Anterior cingulate cortex (tissue), 58 donors: ENCODE results near the gene NENF.
"Not testable (repeated sequence)": the region's sequence is repeated elsewhere in the genome, so short reads cannot be mapped to it uniquely, and the experiment has no call there.

Experiments used
- DNase-seq, 58 donors: peaks; one replicate each; lab custom pipeline; 2025; lab: John Stamatoyannopoulos, UW

The NENF gene

DNA sequence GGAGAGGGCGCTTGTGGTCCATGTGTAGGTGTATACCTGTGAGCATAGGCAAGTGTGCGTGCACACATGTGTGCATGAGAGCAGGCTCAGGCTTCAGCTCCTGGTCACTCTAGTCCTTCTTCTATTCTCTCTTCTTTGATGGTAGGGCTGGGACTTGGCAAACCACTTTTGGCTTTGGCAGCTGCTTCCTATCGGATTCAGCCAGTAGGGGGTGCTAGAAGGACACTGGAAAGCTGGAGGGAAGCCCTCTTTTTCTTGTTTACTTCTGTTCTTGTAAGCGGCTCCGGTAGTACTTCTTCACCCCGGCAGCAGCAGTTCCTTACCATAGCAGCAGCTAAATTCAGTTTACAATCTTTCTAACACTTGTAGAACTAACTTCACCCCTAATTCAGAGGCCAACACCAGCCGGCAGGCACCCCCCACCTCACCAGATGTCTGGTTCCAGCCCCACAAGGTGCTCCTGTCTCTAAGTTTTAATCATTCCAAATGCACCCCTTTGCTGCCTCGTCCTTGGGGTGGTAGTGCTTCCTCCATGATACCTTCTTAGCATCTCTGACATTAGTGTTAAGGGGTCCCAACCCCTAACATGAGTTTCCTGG, 25.1 kb downstream of the NENF start:
- peak in 21 of 58 donors; percentile 8 to 66 (median 21) for DNase-seq

DNA sequence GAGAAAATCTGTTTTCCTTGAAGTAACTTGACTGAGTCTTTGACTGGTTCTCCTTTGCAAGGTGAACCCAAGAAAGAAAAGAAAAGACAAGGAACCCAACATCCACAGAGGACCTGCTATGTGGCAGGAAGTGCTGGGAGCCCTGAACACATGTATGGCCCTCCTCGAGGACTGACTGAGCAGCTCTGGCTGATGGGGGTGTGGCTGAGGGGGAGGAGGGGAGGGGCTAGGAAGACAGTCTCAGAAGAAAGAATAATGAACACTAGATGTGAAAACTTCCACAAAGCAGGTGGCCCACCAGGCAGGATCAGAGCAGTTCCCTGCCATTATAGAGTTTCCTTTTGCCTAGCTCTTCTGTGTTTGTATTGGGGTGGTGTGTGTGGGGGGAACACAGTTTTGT, 26.1 kb downstream of the NENF start:
- no peak for DNase-seq

DNA sequence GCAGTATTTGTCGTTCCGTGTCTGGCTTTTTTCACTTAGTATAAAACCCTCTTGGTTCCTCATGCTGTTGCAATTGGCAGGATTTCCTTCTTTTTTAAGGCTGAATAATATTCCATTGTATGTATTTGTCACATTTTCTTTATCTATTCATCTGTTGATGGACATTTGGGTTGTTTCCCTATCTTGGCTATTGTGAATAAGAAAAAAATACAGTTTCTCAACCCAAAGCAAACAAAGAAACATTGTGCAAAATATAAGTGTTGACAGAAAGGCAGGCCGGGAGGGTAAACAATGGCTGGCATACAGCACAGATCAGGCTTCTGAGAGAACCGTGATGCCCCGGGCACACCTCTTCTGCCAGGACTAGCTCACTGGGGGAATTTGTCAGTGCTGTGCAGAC, 26.9 kb downstream of the NENF start:
- peak in 36 of 58 donors; percentile 9 to 86 (median 56) for DNase-seq

DNA sequence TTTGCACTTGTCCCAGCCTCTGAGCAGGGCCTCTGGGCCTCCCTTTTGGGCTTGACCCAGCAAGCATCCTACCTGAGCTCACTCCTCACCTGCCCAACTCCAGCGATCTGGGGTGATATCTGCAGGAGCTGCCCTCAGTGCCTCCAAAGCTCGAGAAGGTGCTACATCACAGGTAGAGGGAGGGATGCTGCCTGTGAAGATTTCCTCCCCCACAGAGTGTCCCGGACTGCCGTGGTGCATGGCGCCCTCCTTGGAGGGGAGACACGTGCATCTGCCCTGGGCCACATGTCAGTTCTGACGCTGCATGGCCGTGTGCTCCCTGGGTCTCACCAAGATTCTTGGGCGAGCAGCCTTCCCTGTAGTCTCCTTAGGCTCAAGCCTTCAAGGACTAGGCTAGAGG, 27.7 kb downstream of the NENF start:
- DNase-seq: no peak

DNA sequence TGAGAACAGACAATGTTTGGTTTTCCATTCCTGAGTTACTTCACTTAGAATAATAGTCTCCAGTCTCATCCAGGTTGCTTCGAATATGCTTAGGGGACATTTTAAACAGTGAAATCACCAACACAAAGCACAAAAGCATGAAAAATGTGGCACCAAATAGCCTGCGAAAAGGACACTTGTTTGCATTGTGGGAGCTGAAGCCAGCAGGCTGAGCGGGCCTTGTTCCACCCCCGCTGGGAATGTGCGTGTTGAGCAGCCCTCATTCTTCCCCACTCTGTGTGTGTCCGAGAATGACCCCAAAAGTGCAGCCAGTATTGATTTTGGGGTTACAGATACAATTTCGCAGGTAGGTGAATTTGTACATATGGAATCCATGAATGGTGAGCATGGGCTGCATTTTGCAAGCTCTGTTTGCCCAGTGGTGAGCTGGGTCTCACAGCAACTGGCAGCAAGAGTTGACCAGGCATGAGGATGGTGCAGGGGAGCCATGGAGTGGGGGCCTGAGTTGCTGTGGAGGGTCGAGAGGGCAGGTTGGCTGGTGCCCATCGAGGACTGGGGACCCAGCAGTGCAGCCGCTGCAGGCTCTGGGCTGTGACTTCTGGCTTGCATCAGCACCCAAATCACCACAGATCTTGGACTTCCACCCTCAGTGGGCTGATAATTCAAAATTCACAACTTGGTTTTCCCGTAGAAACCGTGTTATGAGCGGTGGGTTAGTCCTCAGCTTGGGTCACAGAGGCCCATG, 29.4 kb downstream of the NENF start:
- DNase-seq: peak in 15 of 58 donors; percentile 16 to 64 (median 40)

DNA sequence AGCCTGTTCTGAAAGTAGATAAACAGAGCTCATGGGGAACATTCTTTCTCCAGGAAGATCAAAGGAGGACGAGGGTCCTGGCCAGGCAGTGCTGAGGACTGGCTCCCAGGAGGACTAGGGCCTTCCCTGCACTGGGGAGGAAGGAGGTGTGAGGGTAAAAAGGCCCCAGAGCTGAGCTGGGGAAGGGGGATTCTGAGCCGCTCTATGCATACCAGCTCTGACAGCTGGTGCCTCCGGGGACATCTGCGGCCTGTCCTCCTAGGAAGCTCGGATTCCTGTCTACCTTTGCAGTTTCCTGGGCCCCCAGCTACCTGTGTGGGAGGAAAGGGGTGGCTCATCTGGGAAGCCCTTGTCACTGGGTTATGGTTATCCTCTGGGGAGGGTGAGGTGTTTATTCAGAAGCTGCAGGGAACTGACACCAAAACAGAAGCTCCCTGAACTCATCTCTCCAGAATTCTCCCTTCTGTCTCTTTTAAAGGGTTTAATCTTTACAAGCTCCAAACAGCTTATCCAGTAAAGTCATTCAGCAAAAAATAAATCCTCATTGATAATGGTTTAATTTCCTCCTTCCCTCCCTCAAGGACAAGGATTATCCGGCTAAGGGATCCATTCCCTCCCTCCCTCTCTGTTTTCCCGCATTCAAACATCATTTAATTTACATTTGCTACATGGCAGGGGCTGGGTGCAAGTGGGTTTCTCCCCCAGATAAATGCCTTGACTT, 31.0 kb downstream of the NENF start:
- DNase-seq: no peak

DNA sequence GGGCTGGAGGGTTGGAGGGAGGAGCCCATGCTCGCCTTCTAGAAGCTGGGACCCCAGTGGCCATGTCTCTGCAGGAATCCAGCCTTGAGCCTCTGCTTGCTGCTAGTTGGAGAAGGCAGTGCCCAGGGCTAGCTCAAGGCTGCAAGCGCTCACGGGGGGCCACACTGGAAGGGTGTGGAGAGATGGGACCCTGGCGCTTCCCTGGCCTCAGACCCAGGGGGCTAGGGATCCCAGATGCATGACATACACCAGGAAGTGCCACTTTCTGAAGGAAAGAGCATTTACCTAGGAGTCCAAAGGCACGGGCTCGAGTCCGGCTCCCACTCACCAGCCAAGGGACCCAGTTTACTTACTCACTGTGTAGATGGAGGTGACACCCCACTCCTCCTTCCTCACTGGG, 32.6 kb downstream of the NENF start:
- no peak for DNase-seq

DNA sequence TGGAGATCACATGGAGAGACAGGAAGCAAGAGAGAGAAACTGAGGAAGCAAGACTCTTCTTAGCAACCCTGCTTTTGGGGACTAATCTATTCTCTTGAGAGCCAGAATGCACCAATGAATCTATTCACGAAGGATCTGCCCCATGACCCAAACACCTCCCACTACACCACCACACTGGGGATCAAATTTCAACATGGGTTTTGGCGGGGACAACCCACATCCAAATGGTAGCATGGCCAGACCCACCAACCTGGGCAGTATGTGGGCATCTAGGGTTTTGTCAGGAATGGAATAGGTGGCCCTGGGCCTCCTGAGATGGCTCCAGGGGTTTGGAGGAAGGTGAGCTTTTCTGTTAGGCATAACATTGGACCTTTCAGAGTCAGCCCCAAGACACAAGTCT, 33.7 kb downstream of the NENF start:
- no peak for DNase-seq

DNA sequence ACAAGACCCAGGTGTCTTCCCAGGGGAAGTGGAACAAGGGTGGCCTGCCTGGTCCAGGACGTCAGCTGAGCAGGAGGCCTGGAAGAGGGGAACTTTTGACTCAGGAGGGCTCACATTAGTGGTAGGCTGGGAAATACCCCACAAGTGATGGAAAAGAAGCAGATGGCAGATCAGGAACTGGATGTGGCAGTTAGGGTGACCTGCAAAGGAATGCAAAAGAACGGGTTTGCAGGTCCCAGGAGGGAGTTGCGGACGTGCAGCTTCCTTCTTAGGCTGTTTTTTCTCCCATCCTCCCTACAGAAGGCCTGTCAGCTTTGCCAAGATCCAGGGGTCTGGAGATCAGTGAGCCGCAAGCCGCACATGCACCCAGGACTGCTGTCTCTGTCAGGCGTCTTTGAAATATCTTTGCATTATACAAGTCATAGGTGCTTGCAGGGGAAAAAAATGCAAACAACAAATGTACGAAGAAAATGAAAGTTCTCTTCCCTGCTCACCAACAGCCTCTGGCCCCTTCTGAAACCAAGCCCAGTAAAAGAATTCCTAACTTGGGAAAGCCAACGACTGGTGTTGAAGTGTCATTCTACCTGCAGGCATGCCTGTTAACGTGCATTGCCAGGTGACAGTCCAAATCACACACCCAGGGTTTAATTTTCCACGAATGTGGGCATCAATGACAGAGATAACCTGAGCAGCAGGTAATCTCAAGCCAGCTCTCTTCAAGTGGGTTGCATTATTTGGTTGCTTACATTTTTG, 34.4 kb downstream of the NENF start:
- DNase-seq: no peak

DNA sequence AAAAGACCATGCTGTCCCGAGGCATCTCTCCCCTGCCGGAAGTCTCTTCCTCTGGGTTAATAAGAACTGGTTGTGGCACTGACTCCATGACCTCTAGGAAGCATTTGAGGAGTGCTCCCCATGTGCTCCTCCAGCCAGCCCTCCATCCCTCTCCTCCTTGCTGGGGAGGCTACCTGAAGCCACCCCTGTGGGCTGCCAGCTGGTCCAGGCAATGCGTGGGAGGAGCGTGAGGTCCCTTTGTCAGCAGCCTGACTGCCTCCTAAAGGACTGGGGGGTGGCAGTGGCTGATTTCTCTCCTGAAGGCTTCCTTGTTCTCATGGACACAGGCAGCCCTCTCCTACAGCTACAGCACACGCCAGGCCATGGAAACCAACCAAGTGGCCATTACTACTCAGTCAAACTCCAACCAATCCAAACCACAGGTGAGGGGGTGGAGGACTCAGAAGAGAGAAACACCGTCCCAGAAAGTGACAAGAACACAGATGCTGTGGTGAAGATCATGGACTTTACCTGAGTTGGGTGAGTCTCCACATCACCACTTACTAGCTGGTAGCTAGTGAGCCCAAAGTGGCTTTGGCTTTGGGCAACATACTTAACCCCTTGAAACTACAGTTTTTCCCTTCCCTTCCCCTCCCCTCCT, 35.2 kb downstream of the NENF start:
- DNase-seq: peak in 13 of 58 donors; percentile 21 to 75 (median 39)

DNA sequence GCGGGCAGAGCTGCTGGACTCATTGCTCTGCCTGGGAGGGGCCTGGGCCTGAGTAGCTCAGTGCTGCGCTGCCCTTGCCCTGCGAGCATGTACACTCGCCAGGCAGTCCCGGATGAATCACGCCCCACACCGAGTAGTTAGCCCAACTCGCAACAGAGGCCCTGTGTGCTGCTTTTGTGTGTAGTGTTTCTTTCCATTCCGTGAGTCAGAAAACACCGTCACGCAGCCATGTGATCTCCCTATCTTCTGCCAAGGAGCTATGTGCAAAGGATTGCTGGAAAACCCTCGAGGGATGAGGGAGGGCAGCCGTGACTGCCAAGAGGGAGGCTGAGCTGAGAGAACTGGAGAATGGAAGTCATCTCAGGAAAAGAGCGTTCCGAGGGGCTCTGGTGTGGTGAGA, 37.3 kb downstream of the NENF start:
- DNase-seq: peak in 57 of 58 donors; percentile 11 to 97 (median 81)

DNA sequence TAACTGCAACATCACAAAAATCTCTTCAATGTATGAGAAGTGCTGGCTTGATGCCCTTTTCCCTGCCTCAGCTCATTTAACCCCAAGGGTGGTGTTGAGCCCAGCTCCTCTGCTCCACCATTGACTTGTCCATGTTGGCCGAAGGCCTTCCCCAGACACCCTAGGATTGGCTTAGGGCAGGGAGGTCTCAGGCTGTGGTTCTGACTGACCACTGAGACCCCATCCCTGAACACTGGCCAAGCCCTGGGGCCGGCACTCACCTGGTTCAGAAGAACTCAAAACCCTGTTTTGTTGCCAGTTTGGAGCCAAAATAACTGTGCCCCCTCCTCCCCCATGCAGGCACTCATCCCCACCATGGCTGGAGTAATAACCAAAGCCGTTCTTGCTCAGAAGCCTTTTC, 38.6 kb downstream of the NENF start:
- no peak for DNase-seq

DNA sequence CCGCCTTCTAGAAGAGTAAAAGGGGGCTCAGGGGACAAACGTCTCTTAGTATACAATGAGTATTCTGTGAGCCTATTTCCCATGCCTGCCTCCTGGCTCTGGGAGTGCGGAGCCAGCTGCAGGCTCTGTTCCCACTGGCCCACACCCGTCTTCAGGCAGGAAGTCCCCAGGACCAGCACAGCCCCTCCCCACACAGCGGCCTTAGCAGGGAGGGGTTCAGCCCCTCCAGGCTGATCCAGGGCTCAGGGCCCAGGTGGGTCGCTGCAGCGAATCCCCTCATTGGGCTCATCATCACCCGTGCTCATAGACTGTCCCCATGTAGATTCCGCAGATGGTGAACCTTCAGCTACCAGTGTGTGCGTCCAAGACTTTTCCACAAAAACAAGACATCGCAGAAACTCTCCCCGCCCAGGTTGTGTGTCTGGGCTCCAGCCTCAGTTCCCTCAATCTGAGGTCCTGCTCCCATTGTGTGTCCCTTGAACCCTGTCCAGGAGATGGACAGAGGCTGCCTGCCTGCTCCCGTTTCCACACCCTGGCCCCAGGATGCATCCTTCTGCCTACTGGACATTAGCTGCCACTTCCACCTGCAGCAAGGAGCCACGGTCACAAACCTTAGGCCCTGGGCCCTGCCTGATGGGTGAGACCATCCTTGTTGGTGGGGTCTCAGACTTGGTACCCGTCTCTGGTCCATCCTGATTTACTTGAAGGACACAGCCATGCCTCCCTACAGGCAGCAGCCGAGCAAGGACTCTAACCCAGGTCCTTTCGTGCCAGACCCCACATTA, 39.4 kb downstream of the NENF start:
- DNase-seq: peak in 1 of 58 donors; percentile 19

DNA sequence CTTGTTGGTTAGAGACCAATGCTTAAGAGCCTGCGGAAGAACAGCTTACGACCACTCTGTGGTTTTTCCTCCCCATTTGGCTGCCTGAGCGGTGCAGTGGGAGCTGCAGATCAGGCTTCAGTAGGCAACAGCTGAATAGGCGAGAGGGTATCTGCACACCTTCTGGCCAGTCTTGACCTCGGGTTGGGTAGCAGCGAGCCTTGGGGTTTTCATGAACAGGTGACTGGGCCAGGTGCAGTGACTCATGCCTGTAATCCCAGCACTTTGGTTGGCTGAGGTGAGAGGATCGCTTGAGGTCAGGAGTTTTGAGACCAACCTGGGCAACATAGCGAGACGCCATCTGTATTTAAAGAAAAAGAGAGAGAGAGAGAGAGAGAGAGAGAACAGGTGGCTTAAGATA, 41.0 kb downstream of the NENF start:
- no peak for DNase-seq

DNA sequence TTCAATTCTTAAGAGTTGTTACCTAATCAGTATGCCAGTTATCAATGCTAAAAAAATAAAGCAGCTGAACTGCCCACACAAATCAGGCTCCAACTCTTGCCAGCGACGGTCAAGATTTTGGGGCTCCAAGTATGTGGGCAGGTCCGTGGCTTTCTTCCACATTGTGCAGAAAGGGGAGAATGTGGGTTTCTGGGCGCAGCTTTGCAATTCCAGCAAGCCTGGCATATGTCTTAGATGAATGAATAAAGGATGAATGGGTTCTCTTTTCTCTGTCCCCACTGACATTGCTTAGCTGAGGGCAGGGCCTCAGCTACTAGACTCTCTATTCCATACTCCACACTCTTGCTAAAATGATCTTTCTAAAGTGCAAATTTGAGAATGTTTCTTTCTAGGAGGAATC, 42.4 kb downstream of the NENF start:
- DNase-seq: peak in 7 of 58 donors; percentile 18 to 42 (median 29)

DNA sequence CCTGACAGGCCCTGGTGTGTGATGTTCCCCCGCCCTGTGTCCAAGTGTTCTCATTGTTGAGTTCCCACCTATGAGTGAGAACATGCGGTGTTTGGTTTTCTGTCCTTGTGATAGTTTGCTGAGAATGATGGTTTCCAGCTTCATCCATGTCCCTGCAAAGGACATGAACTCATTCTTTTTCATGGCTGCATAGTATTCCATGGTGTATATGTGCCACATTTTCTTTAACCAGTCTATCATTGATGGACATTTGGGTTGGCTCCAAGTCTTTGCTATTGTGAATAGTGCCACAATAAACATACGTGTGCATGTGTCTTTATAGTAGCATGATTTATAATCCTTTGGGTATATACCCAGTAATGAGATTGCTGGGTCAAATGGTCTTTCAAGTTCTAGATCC, 43.1 kb downstream of the NENF start:
- DNase-seq: not testable (repeated sequence)

DNA sequence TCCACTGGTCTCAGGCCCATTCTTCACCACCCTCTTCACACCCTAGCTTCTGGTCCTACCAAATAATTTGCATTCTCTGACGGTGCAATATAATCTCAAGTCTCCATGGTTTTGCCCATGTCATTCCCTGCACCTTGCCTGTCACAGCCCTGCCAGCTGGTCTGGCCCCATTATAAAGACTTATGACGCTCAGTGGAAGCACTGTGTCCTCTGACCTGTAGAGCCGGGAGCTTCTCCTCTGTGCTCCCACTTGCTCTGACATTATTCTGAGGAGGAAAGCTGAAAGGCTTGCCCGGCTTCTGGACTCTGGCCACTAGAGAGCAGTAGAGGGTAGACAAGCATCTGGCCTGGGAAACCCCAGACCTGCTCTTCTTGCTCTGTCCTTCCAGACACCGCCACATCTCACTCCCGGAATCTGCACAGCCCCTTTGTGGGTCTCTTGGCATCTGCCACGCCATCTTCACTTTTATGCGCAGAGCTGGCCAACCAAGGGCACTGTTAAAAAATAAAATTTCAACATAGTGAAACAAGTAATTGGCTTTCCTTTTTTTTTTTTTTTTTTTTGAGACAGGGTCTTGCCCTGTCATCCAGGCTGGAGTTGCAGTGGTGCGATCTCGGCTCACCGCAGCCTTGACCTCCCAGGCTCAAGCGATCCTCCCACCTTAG, 44.4 kb downstream of the NENF start:
- DNase-seq: peak in 56 of 58 donors; percentile 13 to 93 (median 72)

DNA sequence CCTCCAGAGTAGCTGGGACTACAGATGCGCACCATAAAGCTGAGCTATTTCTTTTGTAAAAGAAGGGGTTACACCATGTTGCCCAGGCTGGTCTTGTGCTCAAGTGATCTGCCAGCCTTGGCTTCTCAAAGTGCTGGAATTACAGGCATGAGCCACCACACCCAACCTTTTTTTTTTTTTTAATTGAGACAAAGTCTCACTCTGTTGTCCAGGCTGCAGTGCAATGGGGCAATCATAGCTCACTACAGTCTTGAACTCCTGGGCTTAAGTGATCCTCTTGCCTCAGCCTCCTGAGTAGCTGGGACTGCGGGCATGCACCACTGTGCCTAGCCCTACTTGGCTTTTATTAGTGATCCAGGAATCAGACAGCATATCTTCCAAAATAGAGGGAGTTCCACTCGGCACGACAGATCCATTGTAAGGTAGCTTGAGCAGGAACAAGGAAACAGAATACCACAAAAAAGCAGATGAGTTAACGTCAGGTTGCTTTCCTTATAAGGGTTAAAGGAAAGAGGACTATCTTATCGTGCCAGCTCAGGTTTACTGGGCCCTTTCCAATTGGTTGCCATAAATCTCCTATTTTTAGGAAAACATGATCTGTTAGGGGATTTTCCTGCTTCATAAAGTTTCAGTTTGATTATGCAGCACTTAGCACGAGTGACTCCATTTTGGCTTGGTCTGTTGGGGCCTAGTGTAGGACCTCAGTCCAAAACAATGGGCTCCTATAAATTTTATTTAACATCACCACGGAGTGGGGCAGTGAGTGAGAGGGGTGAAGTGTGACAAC, 45.2 kb downstream of the NENF start:
- DNase-seq: no peak
